WTC11 (cell line): ENCODE data around the gene TTC38. TPM values are rescaled to one million over a fixed set of nuclear protein-coding genes. Genes with fewer than 3 reads are reported as not detected.

ENCODE experiments used
- ATAC-seq: fragments of 200-7000 bp; cut with Tn5 transposase; 2 replicates; pipeline ENCODE4 v1.10.0; 2021; ENCODE audit warnings: mild to moderate bottlenecking, moderate library complexity
- CTCF ChIA-PET: fragments of 300-600 bp; sonication (Branson Sonifier 250); formaldehyde crosslinking; loops from one replicate; lab custom pipeline; 2021; ENCODE audit warnings: antibody characterized with exemption; lab: Charles Lee
- POLR2A ChIA-PET: fragments of 350-600 bp; sonication (Branson Sonifier 250); formaldehyde crosslinking; loops from one replicate; lab custom pipeline; 2021; ENCODE audit warnings: antibody characterized with exemption; lab: Charles Lee
- DNase-seq: peaks from one replicate; pipeline ENCODE4 v3.0.0; 2021; ENCODE audit warnings: low spot score
- H3K27ac Mint-ChIP-seq: 2 replicates; pipeline ENCODE4 v1.8.0; 2021; ENCODE audit warnings: mixed read lengths
- H3K27me3 Mint-ChIP-seq: 2 replicates; pipeline ENCODE4 v1.8.0; 2021; ENCODE audit warnings: low read depth, mild to moderate bottlenecking, moderate library complexity, mixed read lengths
- H3K36me3 Mint-ChIP-seq: 2 replicates; pipeline ENCODE4 v1.8.0; 2021; ENCODE audit warnings: mixed read lengths
- H3K4me1 Mint-ChIP-seq: 2 replicates; pipeline ENCODE4 v1.8.0; 2022; ENCODE audit warnings: mixed read lengths
- H3K4me3 Mint-ChIP-seq: 2 replicates; pipeline ENCODE4 v1.8.0; 2021; ENCODE audit warnings: mild to moderate bottlenecking, moderate library complexity, mixed read lengths
- H3K9me3 Mint-ChIP-seq: 2 replicates; pipeline ENCODE4 v1.8.0; 2021; ENCODE audit warnings: mixed read lengths
- CTCF ChIP-seq: fragments of 200-600 bp; IDR thresholded peaks from 2 replicates; pipeline ENCODE4 v1.8.0; 2022; ENCODE audit warnings: antibody characterized with exemption
- ERG ChIP-seq: fragments of 250-450 bp; sonication (Bioruptor Pico); IDR thresholded peaks from 2 replicates; pipeline ENCODE4 v1.8.0; 2021; ENCODE audit warnings: mild to moderate bottlenecking
- GTF2I ChIP-seq: fragments of 250-450 bp; sonication (Bioruptor Pico); conservative IDR thresholded peaks from 2 replicates; pipeline ENCODE4 v1.4.0; 2021; ENCODE audit warnings: mild to moderate bottlenecking
- JUN ChIP-seq: sonication (generic); formaldehyde crosslinking; IDR thresholded peaks from 2 replicates; pipeline ENCODE4 v1.8.0; 2023; ENCODE audit warnings: mild to moderate bottlenecking, missing genetic modification reagents
- MYBL2 ChIP-seq: sonication (generic); formaldehyde crosslinking; IDR thresholded peaks from 2 replicates; pipeline ENCODE4 v1.8.1; 2023; ENCODE audit warnings: mild to moderate bottlenecking, moderate library complexity, missing genetic modification reagents
- NFE2L1 ChIP-seq: sonication (generic); formaldehyde crosslinking; IDR thresholded peaks from 2 replicates; pipeline ENCODE4 v1.8.1; 2023; ENCODE audit warnings: missing genetic modification reagents
- NFYB ChIP-seq: sonication (generic); formaldehyde crosslinking; conservative IDR thresholded peaks from 2 replicates; pipeline ENCODE4 v1.8.0; 2022; ENCODE audit warnings: low read depth, missing genetic modification reagents
- PRRX2 ChIP-seq: fragments of 250-450 bp; sonication (Bioruptor Pico); IDR thresholded peaks from 2 replicates; pipeline ENCODE4 v1.8.0; 2021; ENCODE audit warnings: mild to moderate bottlenecking
- SMAD3 ChIP-seq: sonication (generic); formaldehyde crosslinking; IDR thresholded peaks from 2 replicates; pipeline ENCODE4 v1.8.0; 2022; ENCODE audit warnings: missing genetic modification reagents, mild to moderate bottlenecking, borderline replicate concordance
- SOX15 ChIP-seq: fragments of 250-450 bp; sonication (Bioruptor Pico); IDR thresholded peaks from 2 replicates; pipeline ENCODE4 v1.9.0; 2021; ENCODE audit warnings: mild to moderate bottlenecking
- ZBTB21 ChIP-seq: sonication (generic); formaldehyde crosslinking; IDR thresholded peaks from 2 replicates; pipeline ENCODE4 v1.8.1; 2023; ENCODE audit warnings: mild to moderate bottlenecking, missing genetic modification reagents, borderline replicate concordance
- ZNF121 ChIP-seq: sonication (generic); formaldehyde crosslinking; IDR thresholded peaks from 2 replicates; pipeline ENCODE4 v1.8.0; 2023; ENCODE audit warnings: missing genetic modification reagents
- ZNF219 ChIP-seq: sonication (generic); formaldehyde crosslinking; IDR thresholded peaks from 2 replicates; pipeline ENCODE4 v1.8.0; 2023; ENCODE audit warnings: missing genetic modification reagents, mild to moderate bottlenecking, borderline replicate concordance
- total RNA-seq: library from RNA; stranded (reverse); gene quantifications from 3 replicates; pipeline ENCODE4 v1.2.3, GENCODE V29; 2021
- TF ChIP-seq, protein P1 (sequence below): sonication (generic); formaldehyde crosslinking; IDR thresholded peaks from 2 replicates; pipeline ENCODE4 v1.8.1; 2022; ENCODE audit warnings: low read depth, missing genetic modification reagents, borderline replicate concordance
- TF ChIP-seq, protein P2 (sequence below): sonication (generic); formaldehyde crosslinking; conservative IDR thresholded peaks from 2 replicates; pipeline ENCODE4 v1.8.1; 2023; ENCODE audit warnings: mild to moderate bottlenecking, low read depth, missing genetic modification reagents, moderate library complexity
- TF ChIP-seq, protein P3 (sequence below): fragments of 250-450 bp; sonication (Bioruptor Pico); IDR thresholded peaks from 2 replicates; pipeline ENCODE4 v2.1.2; 2022; ENCODE audit warnings: mild to moderate bottlenecking, moderate library complexity
- TF ChIP-seq, protein P4 (sequence below): sonication (generic); formaldehyde crosslinking; IDR thresholded peaks from 2 replicates; pipeline ENCODE4 v1.8.1; 2023; ENCODE audit warnings: mild to moderate bottlenecking, missing genetic modification reagents
- TF ChIP-seq, protein P5 (sequence below): fragments of 250-450 bp; sonication (Bioruptor Pico); conservative IDR thresholded peaks from 2 replicates; pipeline ENCODE4 v1.9.0; 2021; ENCODE audit warnings: mild to moderate bottlenecking

Gene TTC38
- total RNA-seq, 1 experiment from 2014 or later, result 20.7 TPM

DNA sequence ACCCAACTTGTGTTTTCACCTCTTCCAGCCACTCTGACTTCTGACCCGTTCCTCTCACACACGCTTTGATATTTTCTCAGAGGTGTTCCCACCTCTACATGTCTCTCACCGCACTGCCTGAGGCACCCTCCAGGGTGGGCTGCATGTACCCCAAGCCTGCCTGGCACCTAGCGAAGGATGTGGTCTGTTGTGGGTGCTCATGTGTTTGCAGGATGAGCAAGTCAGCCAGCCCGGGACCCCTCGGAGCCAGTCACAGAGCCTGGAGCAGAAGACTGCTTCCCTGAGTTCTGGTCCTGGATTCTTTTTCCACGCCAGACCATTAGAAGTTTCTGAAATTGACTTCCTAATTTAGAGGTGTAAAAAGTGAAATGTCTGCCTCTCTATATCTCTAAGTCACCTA lies 32.7 kb downstream of the TTC38 start (continued):
- TF ChIP-seq, protein P1, sequence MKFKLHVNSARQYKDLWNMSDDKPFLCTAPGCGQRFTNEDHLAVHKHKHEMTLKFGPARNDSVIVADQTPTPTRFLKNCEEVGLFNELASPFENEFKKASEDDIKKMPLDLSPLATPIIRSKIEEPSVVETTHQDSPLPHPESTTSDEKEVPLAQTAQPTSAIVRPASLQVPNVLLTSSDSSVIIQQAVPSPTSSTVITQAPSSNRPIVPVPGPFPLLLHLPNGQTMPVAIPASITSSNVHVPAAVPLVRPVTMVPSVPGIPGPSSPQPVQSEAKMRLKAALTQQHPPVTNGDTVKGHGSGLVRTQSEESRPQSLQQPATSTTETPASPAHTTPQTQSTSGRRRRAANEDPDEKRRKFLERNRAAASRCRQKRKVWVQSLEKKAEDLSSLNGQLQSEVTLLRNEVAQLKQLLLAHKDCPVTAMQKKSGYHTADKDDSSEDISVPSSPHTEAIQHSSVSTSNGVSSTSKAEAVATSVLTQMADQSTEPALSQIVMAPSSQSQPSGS (CRISPR knock-in tag), result no peak
- TF ChIP-seq ERG (CRISPR knock-in tag) (no peak), ZNF219 (CRISPR knock-in tag) (no peak), MYBL2 (CRISPR knock-in tag) (no peak), CTCF (no peak), NFE2L1 (no peak), PRRX2 (no peak), SMAD3 (CRISPR knock-in tag) (no peak), ZNF121 (CRISPR knock-in tag) (no peak), NFYB (no peak), ZBTB21 (CRISPR knock-in tag) (no peak), GTF2I (CRISPR knock-in tag) (no peak)
- TF ChIP-seq, protein P2, sequence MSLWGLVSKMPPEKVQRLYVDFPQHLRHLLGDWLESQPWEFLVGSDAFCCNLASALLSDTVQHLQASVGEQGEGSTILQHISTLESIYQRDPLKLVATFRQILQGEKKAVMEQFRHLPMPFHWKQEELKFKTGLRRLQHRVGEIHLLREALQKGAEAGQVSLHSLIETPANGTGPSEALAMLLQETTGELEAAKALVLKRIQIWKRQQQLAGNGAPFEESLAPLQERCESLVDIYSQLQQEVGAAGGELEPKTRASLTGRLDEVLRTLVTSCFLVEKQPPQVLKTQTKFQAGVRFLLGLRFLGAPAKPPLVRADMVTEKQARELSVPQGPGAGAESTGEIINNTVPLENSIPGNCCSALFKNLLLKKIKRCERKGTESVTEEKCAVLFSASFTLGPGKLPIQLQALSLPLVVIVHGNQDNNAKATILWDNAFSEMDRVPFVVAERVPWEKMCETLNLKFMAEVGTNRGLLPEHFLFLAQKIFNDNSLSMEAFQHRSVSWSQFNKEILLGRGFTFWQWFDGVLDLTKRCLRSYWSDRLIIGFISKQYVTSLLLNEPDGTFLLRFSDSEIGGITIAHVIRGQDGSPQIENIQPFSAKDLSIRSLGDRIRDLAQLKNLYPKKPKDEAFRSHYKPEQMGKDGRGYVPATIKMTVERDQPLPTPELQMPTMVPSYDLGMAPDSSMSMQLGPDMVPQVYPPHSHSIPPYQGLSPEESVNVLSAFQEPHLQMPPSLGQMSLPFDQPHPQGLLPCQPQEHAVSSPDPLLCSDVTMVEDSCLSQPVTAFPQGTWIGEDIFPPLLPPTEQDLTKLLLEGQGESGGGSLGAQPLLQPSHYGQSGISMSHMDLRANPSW (CRISPR knock-in tag), result no peak

- H3K9me3 Mint-ChIP-seq, result no peaks in the 10 kb centered on the region
- no peak for DNase-seq
- peaks cover 10% of the 10 kb centered on the region for H3K4me1 Mint-ChIP-seq
- CTCF ChIA-PET, result no interaction called here
- H3K27ac Mint-ChIP-seq, result peak overlapping the region; percentile 26; the same call in 1 of the 2 replicates
- H3K36me3 Mint-ChIP-seq, result peaks cover 49% of the 10 kb centered on the region
- no peaks in the 10 kb centered on the region for H3K27me3 Mint-ChIP-seq
- no peak for ATAC-seq
- H3K4me3 Mint-ChIP-seq, result no peak overlapping the region
- POLR2A ChIA-PET, result interaction anchor here (0.7 kb wide), 1 partner anchor 43 kb away, joined by 7 read pairs; no protein-coding TSS in a partner anchor
- TF ChIP-seq NFE2L1 (no peak), ZNF121 (CRISPR knock-in tag) (no peak), JUN (CRISPR knock-in tag) (no peak), SOX15 (CRISPR knock-in tag) (no peak), ERG (CRISPR knock-in tag) (no peak)
- TF ChIP-seq, protein P3, sequence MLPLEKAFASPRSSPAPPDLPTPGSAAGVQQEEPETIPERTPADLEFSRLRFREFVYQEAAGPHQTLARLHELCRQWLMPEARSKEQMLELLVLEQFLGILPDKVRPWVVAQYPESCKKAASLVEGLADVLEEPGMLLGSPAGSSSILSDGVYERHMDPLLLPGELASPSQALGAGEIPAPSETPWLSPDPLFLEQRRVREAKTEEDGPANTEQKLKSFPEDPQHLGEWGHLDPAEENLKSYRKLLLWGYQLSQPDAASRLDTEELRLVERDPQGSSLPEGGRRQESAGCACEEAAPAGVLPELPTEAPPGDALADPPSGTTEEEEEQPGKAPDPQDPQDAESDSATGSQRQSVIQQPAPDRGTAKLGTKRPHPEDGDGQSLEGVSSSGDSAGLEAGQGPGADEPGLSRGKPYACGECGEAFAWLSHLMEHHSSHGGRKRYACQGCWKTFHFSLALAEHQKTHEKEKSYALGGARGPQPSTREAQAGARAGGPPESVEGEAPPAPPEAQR (CRISPR knock-in tag), result no peak
- TF ChIP-seq, protein P1 (CRISPR knock-in tag), result no peak
- TF ChIP-seq, protein P4, sequence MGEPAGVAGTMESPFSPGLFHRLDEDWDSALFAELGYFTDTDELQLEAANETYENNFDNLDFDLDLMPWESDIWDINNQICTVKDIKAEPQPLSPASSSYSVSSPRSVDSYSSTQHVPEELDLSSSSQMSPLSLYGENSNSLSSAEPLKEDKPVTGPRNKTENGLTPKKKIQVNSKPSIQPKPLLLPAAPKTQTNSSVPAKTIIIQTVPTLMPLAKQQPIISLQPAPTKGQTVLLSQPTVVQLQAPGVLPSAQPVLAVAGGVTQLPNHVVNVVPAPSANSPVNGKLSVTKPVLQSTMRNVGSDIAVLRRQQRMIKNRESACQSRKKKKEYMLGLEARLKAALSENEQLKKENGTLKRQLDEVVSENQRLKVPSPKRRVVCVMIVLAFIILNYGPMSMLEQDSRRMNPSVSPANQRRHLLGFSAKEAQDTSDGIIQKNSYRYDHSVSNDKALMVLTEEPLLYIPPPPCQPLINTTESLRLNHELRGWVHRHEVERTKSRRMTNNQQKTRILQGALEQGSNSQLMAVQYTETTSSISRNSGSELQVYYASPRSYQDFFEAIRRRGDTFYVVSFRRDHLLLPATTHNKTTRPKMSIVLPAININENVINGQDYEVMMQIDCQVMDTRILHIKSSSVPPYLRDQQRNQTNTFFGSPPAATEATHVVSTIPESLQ (CRISPR knock-in tag), result no peak
- TF ChIP-seq, protein P5, sequence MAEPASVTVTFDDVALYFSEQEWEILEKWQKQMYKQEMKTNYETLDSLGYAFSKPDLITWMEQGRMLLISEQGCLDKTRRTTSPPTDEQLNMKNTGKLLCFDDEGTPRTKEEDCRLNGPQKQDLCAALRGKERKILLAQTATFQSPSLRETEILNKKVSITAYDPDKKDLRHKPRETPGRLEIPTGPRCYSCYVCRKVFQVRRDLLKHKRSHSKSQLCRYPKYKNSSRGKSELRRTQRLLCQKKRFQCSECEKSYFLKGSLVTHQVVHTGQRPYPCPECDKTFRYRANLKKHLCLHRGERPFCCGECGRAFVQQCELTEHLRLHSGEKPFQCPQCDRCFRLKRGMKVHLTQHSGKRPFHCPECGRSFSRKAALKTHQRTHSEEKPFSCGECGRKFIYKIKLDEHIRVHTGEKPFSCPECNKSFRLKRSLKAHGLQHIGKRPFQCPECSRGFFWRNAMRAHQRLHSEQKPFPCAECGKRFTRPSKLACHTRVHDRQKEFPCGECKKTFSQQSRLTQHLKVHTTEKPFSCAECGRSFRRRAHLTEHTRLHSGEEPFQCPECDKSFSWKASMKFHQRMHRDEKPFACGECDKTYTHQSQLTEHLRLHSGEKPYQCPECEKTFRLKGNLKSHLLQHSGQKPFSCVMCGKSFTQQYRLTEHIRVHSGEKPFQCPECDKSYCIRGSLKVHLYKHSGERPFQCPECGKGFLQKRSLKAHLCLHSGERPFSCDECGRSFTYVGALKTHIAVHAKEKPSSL (CRISPR knock-in tag), result no peak
Measured at GRCh38 chr22:46303347-46303965, 35.6 kb downstream of the TTC38 start.
